B cell (primary cell): ENCODE results near the gene ZNF286A. TPM values are rescaled to one million over a fixed set of nuclear protein-coding genes. Genes with fewer than 3 reads are reported as not detected.
"Not testable (repeated sequence)": the region's sequence is repeated elsewhere in the genome, so short reads cannot be mapped to it uniquely, and the experiment has no call there.

Experiments used
- ATAC-seq: fragments of 200-7000 bp; cut with Tn5 transposase; one replicate; pipeline ENCODE4 v1.10.0; 2021; ENCODE audit warnings: low read depth, mild to moderate bottlenecking, moderate number of reproducible peaks, moderate library complexity
- CTCF ChIA-PET: fragments of 350-600 bp; sonication (Branson Sonifier 250); formaldehyde crosslinking; loops from one replicate; lab custom pipeline; 2021; ENCODE audit warnings: antibody characterized with exemption, inconsistent platforms; lab: Charles Lee
- POLR2A ChIA-PET: fragments of 350-600 bp; sonication (Branson Sonifier 250); formaldehyde crosslinking; loops from one replicate; lab custom pipeline; 2021; ENCODE audit warnings: antibody characterized with exemption; lab: Charles Lee
- DNase-seq: peaks from one replicate; pipeline ENCODE4 v3.0.0; 2013
- H2AFZ ChIP-seq: 2 replicates; pipeline ENCODE4 v1.6.1; 2012; ENCODE audit warnings: mild to moderate bottlenecking, low read depth, low read length; ENCODE audit not compliant: insufficient read depth, poor library complexity, severe bottlenecking
- H3K27ac ChIP-seq, 2 donors: 1 replicate in 1 of 2; 2 replicates in 1 of 2; pipeline ENCODE4 v1.5.1; 2012 to 2013; ENCODE audit warnings: low read length in 2 of 2, mild to moderate bottlenecking in 2 of 2, moderate library complexity in 1 of 2
- H3K27me3 ChIP-seq, 4 experiments: fragments of 200-600 bp in 1 of 4; sonication (generic) in 1 of 4; replicated peaks in 1 of 4; 1 replicate in 2 of 4; 2 replicates in 2 of 4; pipeline versions ENCODE4 v1.6.1 to v1.7.0; 2013 to 2016; ENCODE audit warnings: low read length in 3 of 4, mild to moderate bottlenecking in 2 of 4, mixed read lengths in 1 of 4, moderate library complexity in 1 of 4; ENCODE audit not compliant: insufficient read depth in 4 of 4, control insufficient read depth in 3 of 4; ENCODE audit errors: control extremely low read depth in 1 of 4
- H3K36me3 ChIP-seq, 2 experiments: replicated peaks in 1 of 2; 1 replicate in 1 of 2; 2 replicates in 1 of 2; pipeline versions ENCODE4 v1.6.1 to v1.7.1; 2013; ENCODE audit warnings: low read length in 1 of 2; ENCODE audit not compliant: insufficient read depth in 2 of 2, control insufficient read depth in 1 of 2; ENCODE audit errors: control extremely low read depth in 1 of 2, extremely low read depth in 1 of 2
- H3K4me1 ChIP-seq, 2 donors: fragments of 200-600 bp in 1 of 2; sonication (generic) in 1 of 2; 1 replicate in 1 of 2; 2 replicates in 1 of 2; pipeline versions ENCODE4 v1.5.1 to v1.6.1; 2013 to 2017; ENCODE audit warnings: low read length in 2 of 2; ENCODE audit not compliant: control insufficient read depth in 2 of 2, insufficient read depth in 2 of 2
- H3K4me2 ChIP-seq: replicated peaks from 2 replicates; pipeline ENCODE3; 2012; ENCODE audit warnings: mild to moderate bottlenecking, low read depth, low read length; ENCODE audit not compliant: poor library complexity, severe bottlenecking
- H3K4me3 ChIP-seq, 5 experiments: fragments of 200-600 bp in 1 of 5; sonication (generic) in 1 of 5; 1 replicate in 3 of 5; 2 replicates in 2 of 5; pipeline versions ENCODE4 v1.5.1 to v1.7.0; 2011 to 2016; ENCODE audit warnings: low read length in 4 of 5, mild to moderate bottlenecking in 4 of 5, low read depth in 2 of 5, control low read depth in 1 of 5, moderate library complexity in 1 of 5; ENCODE audit not compliant: insufficient read depth in 1 of 5; ENCODE audit errors: control extremely low read depth in 1 of 5, extremely low read depth in 1 of 5
- H3K79me2 ChIP-seq: fragments of 200-600 bp; sonication (generic); one replicate; pipeline ENCODE4 v1.6.0; 2016; ENCODE audit warnings: low read length; ENCODE audit not compliant: control insufficient read depth, insufficient read depth
- H3K9ac ChIP-seq: fragments of 200-600 bp; sonication (generic); 2 replicates; pipeline ENCODE4 v1.6.1; 2017; ENCODE audit warnings: mild to moderate bottlenecking, low read length, moderate library complexity
- H3K9me3 ChIP-seq, 3 donors: one replicate each; pipeline versions ENCODE4 v1.6.1 to v1.7.1; 2013; ENCODE audit warnings: low read length in 2 of 3; ENCODE audit not compliant: control insufficient read depth in 2 of 3, insufficient read depth in 1 of 3; ENCODE audit errors: control extremely low read depth in 1 of 3
- H4K20me1 ChIP-seq: 2 replicates; pipeline ENCODE4 v1.6.0; 2012; ENCODE audit warnings: mild to moderate bottlenecking, low read length; ENCODE audit not compliant: insufficient read depth, control insufficient read depth, poor library complexity, severe bottlenecking
- H3K27ac Mint-ChIP-seq: one replicate; pipeline ENCODE4 v1.8.0; 2021; ENCODE audit warnings: mixed read lengths
- H3K27me3 Mint-ChIP-seq: one replicate; pipeline ENCODE4 v1.8.0; 2021; ENCODE audit warnings: mixed read lengths
- H3K4me1 Mint-ChIP-seq: one replicate; pipeline ENCODE4 v1.8.0; 2021; ENCODE audit warnings: mixed read lengths
- H3K4me3 Mint-ChIP-seq: one replicate; pipeline ENCODE4 v1.8.0; 2021; ENCODE audit warnings: mixed read lengths
- H3K9me3 Mint-ChIP-seq: one replicate; pipeline ENCODE4 v1.8.0; 2022; ENCODE audit warnings: mixed read lengths; ENCODE audit not compliant: insufficient read depth
- CTCF ChIP-seq: fragments of 200-600 bp; IDR thresholded peaks from one replicate; pipeline ENCODE4 v1.8.0; 2022; ENCODE audit warnings: antibody characterized with exemption, mild to moderate bottlenecking
- EZH2 ChIP-seq: IDR thresholded peaks from 2 replicates; pipeline ENCODE4 v1.6.1; 2012; ENCODE audit warnings: borderline replicate concordance, low read depth, mild to moderate bottlenecking, moderate library complexity, low read length; ENCODE audit not compliant: insufficient read depth, poor library complexity, severe bottlenecking
- whole genome bisulfite sequencing: methylation state at CpG from one replicate; pipeline ENCODE4 v1.1.5; 2013; ENCODE audit warnings: missing lambda C conversion rate; ENCODE audit not compliant: insufficient coverage; 5-methylcytosine and 5-hydroxymethylcytosine counted together
- intact Hi-C: fragments of 100-400 bp; cut with micrococcal nuclease; formaldehyde crosslinking; loops from one replicate; pipeline ENCODE4 v1.10.0; 2022
- polyA plus RNA-seq: library from polyadenylated mRNA; depleted of rRNA; stranded (reverse); fragments of >200 nt; gene quantifications from 2 replicates; pipeline ENCODE4 v1.2.3, GENCODE V29; 2012
- total RNA-seq, 2 donors: library from RNA; stranded (reverse); fragments of 120-200 nt in 1 of 2; gene quantifications; 1 replicate in 1 of 2; 2 replicates in 1 of 2; pipeline versions ENCODE4 v1.2.3 to v1.2.4, GENCODE V29; 2013 to 2022

Gene ZNF286A
- total and polyA plus RNA-seq, 2 donors (not counting 1 experiment from before 2014, with no cell fraction given), result 7.0 to 30.4 TPM

GRCh38 chr17:15744074-15744676, 44.6 kb downstream of the ZNF286A start:
- Mint-ChIP-seq H3K27ac (no peak overlapping the region), H3K4me1 (peaks cover 5% of the 10 kb centered on the region), H3K4me3 (no peak overlapping the region), H3K9me3 (no peaks in the 10 kb centered on the region), H3K27me3 (peaks cover 8% of the 10 kb centered on the region)
- Histone ChIP-seq H3K36me3 (no peaks in the 10 kb centered on the region), H4K20me1 (no peaks in the 10 kb centered on the region), H3K4me3 (no peak overlapping the region), H3K4me1 (no peaks in the 10 kb centered on the region), H3K79me2 (no peaks in the 10 kb centered on the region), H3K27me3 (no peaks in the 10 kb centered on the region), H3K9me3 (peaks cover 0 to 2% (median 0%) of the 10 kb centered on the region in 3 donors), H3K4me2 (no peak overlapping the region), H3K27ac (no peak overlapping the region), H3K9ac (no peak overlapping the region), H2AFZ (no peak overlapping the region)
- ChIA-PET POLR2A (no interaction called here), CTCF (no interaction called here)
- TF ChIP-seq EZH2, result no peak
- no peak for TF ChIP-seq CTCF
- intact Hi-C loops, result no loop called here
- DNase-seq (no peak), ATAC-seq (no peak)
- 74% methylated on average over 7 of the region's 7 CpGs for WGBS

GRCh38 chr17:15744885-15745284, 45.3 kb downstream of the ZNF286A start:
- no peaks in the 10 kb centered on the region for H3K36me3 ChIP-seq
- no peak overlapping the region for H3K9ac ChIP-seq
- no peaks in the 10 kb centered on the region for H3K27me3 ChIP-seq
- H3K4me1 ChIP-seq, result no peaks in the 10 kb centered on the region
- ChIA-PET POLR2A (no interaction called here), CTCF (no interaction called here)
- no peak overlapping the region for H3K27ac ChIP-seq
- peaks cover 0 to 2% (median 0%) of the 10 kb centered on the region in 3 donors for H3K9me3 ChIP-seq
- Mint-ChIP-seq H3K4me1 (peaks cover 5% of the 10 kb centered on the region), H3K9me3 (no peaks in the 10 kb centered on the region), H3K27me3 (peaks cover 4% of the 10 kb centered on the region), H3K4me3 (no peak overlapping the region), H3K27ac (no peak overlapping the region)
- ATAC-seq (no peak), DNase-seq (no peak)
- H4K20me1 ChIP-seq, result no peaks in the 10 kb centered on the region
- WGBS, result no CpG with 5 or more reads among the region's 2 CpGs
- H3K79me2 ChIP-seq, result no peaks in the 10 kb centered on the region
- intact Hi-C loops, result no loop called here
- no peak overlapping the region for H2AFZ ChIP-seq
- TF ChIP-seq EZH2, result no peak
- no peak overlapping the region for H3K4me3 ChIP-seq
- H3K4me2 ChIP-seq, result no peak overlapping the region

GRCh38 chr17:15749403-15749802, 49.9 kb downstream of the ZNF286A start:
- H3K4me1 ChIP-seq, H3K79me2 ChIP-seq, H3K4me3 Mint-ChIP-seq, H3K4me1 Mint-ChIP-seq, H3K4me3 ChIP-seq, H3K27ac ChIP-seq, H3K36me3 ChIP-seq, H3K27me3 ChIP-seq, H3K9ac ChIP-seq, ATAC-seq, H2AFZ ChIP-seq, DNase-seq, H4K20me1 ChIP-seq, H3K9me3 ChIP-seq, POLR2A ChIA-PET, H3K27ac Mint-ChIP-seq, H3K4me2 ChIP-seq, H3K9me3 Mint-ChIP-seq, CTCF ChIA-PET, H3K27me3 Mint-ChIP-seq, intact Hi-C loops: not testable (repeated sequence)
- WGBS, result 41% methylated on average over 34 of the region's 36 CpGs
